ENCODE data around the gene GAB2.

The GAB2 gene

GRCh38 chr11:78416285-78417174 lies 1.1 kb downstream of the GAB2 start (continued):
- TF ChIP-seq ZBTB10 (tag by site-specific recombination; IDR thresholded peaks at IDR 0.05) = peak; percentile 50
- TF ChIP-seq ZNF214 (tag by site-specific recombination; IDR thresholded peaks at IDR 0.05; ENCODE audit: borderline replicate concordance) = no peak
- TF ChIP-seq ZNF76 (tag by site-specific recombination; IDR thresholded peaks at IDR 0.05; ENCODE audit: borderline replicate concordance, low read depth) = peak; percentile 54; the same call in 1 of the 2 replicates
- no peak for TF ChIP-seq ZNF138 (tag by site-specific recombination; IDR thresholded peaks at IDR 0.05; ENCODE audit: borderline replicate concordance)
- TF ChIP-seq, protein P1, sequence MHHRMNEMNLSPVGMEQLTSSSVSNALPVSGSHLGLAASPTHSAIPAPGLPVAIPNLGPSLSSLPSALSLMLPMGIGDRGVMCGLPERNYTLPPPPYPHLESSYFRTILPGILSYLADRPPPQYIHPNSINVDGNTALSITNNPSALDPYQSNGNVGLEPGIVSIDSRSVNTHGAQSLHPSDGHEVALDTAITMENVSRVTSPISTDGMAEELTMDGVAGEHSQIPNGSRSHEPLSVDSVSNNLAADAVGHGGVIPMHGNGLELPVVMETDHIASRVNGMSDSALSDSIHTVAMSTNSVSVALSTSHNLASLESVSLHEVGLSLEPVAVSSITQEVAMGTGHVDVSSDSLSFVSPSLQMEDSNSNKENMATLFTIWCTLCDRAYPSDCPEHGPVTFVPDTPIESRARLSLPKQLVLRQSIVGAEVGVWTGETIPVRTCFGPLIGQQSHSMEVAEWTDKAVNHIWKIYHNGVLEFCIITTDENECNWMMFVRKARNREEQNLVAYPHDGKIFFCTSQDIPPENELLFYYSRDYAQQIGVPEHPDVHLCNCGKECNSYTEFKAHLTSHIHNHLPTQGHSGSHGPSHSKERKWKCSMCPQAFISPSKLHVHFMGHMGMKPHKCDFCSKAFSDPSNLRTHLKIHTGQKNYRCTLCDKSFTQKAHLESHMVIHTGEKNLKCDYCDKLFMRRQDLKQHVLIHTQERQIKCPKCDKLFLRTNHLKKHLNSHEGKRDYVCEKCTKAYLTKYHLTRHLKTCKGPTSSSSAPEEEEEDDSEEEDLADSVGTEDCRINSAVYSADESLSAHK (tag by site-specific recombination; IDR thresholded peaks at IDR 0.05) = peak; percentile 93
- 0 out of 2 replicates have a peak, but pooled peaks have one; percentile 11 for TF ChIP-seq INSM2 (tag by site-specific recombination; IDR thresholded peaks at IDR 0.05)
- TF ChIP-seq ZIC2 (tag by site-specific recombination; IDR thresholded peaks at IDR 0.05) = peak; percentile 51; the same call in 1 of the 2 replicates
- TF ChIP-seq IKZF3 (tag by site-specific recombination; IDR thresholded peaks at IDR 0.05) = no peak
- peak; percentile 50 for TF ChIP-seq SP3 (tag by site-specific recombination; IDR thresholded peaks at IDR 0.05)
- TF ChIP-seq ZBTB17 (tag by site-specific recombination; IDR thresholded peaks at IDR 0.05) = peak; percentile 95
- TF ChIP-seq ZBTB26 (tag by site-specific recombination; optimal IDR thresholded peaks at IDR 0.05) = peak; percentile 60
- no peak for TF ChIP-seq ZNF169 (tag by site-specific recombination; IDR thresholded peaks at IDR 0.05)
- TF ChIP-seq, protein P2, sequence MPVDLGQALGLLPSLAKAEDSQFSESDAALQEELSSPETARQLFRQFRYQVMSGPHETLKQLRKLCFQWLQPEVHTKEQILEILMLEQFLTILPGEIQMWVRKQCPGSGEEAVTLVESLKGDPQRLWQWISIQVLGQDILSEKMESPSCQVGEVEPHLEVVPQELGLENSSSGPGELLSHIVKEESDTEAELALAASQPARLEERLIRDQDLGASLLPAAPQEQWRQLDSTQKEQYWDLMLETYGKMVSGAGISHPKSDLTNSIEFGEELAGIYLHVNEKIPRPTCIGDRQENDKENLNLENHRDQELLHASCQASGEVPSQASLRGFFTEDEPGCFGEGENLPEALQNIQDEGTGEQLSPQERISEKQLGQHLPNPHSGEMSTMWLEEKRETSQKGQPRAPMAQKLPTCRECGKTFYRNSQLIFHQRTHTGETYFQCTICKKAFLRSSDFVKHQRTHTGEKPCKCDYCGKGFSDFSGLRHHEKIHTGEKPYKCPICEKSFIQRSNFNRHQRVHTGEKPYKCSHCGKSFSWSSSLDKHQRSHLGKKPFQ (tag by site-specific recombination; IDR thresholded peaks at IDR 0.05) = no peak
- TF ChIP-seq, protein P3, sequence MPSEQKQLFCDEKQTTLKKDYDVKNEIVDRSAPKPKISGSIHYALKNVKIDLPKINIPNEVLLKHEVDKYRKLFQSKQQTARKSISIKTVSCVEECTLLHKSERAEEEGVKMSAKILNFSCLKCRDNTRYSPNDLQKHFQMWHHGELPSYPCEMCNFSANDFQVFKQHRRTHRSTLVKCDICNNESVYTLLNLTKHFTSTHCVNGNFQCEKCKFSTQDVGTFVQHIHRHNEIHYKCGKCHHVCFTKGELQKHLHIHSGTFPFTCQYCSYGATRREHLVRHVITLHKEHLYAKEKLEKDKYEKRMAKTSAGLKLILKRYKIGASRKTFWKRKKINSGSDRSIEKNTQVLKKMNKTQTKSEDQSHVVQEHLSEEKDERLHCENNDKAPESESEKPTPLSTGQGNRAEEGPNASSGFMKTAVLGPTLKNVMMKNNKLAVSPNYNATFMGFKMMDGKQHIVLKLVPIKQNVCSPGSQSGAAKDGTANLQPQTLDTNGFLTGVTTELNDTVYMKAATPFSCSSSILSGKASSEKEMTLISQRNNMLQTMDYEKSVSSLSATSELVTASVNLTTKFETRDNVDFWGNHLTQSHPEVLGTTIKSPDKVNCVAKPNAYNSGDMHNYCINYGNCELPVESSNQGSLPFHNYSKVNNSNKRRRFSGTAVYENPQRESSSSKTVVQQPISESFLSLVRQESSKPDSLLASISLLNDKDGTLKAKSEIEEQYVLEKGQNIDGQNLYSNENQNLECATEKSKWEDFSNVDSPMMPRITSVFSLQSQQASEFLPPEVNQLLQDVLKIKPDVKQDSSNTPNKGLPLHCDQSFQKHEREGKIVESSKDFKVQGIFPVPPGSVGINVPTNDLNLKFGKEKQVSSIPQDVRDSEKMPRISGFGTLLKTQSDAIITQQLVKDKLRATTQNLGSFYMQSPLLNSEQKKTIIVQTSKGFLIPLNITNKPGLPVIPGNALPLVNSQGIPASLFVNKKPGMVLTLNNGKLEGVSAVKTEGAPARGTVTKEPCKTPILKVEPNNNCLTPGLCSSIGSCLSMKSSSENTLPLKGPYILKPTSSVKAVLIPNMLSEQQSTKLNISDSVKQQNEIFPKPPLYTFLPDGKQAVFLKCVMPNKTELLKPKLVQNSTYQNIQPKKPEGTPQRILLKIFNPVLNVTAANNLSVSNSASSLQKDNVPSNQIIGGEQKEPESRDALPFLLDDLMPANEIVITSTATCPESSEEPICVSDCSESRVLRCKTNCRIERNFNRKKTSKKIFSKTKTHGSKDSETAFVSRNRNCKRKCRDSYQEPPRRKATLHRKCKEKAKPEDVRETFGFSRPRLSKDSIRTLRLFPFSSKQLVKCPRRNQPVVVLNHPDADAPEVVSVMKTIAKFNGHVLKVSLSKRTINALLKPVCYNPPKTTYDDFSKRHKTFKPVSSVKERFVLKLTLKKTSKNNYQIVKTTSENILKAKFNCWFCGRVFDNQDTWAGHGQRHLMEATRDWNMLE (tag by site-specific recombination; conservative IDR thresholded peaks at IDR 0.05; ENCODE audit: low read depth) = no peak
- TF ChIP-seq, protein P4, sequence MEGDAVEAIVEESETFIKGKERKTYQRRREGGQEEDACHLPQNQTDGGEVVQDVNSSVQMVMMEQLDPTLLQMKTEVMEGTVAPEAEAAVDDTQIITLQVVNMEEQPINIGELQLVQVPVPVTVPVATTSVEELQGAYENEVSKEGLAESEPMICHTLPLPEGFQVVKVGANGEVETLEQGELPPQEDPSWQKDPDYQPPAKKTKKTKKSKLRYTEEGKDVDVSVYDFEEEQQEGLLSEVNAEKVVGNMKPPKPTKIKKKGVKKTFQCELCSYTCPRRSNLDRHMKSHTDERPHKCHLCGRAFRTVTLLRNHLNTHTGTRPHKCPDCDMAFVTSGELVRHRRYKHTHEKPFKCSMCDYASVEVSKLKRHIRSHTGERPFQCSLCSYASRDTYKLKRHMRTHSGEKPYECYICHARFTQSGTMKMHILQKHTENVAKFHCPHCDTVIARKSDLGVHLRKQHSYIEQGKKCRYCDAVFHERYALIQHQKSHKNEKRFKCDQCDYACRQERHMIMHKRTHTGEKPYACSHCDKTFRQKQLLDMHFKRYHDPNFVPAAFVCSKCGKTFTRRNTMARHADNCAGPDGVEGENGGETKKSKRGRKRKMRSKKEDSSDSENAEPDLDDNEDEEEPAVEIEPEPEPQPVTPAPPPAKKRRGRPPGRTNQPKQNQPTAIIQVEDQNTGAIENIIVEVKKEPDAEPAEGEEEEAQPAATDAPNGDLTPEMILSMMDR (tag by site-specific recombination; IDR thresholded peaks at IDR 0.05) = peak; percentile 54
- TF ChIP-seq FEZF1 (tag by site-specific recombination; IDR thresholded peaks at IDR 0.05) = no peak
